GM18511 (cell line): ENCODE results near the gene RETSAT.
"Not testable (repeated sequence)": the region's sequence is repeated elsewhere in the genome, so short reads cannot be mapped to it uniquely, and the experiment has no call there.

Source experiments
- ATAC-seq: cut with Tn5 transposase; IDR thresholded peaks from one replicate; pipeline ENCODE4 v1.9.1; 2021; ENCODE audit warnings: mild to moderate bottlenecking, moderate library complexity; ENCODE audit not compliant: unreplicated experiment

The RETSAT gene

GRCh38 chr2:85334928-85335327 lies 19.4 kb downstream of the RETSAT start:
- ATAC-seq, result no peak

- ATAC-seq, result not testable (repeated sequence)
Measured at GRCh38 chr2:85333877-85334276, 20.5 kb downstream of the RETSAT start.

GRCh38 chr2:85330839-85331636 lies 23.3 kb downstream of the RETSAT start:
- ATAC-seq, result no peak

- ATAC-seq, result not testable (repeated sequence)
Measured at GRCh38 chr2:85329701-85330100, 24.6 kb downstream of the RETSAT start.

GRCh38 chr2:85329181-85329651 lies 25.1 kb downstream of the RETSAT start:
- ATAC-seq, result no peak

GRCh38 chr2:85327822-85328617 lies 26.3 kb downstream of the RETSAT start, which contains the start of gene TGOLN2:
TSS of gene TGOLN2 (minus strand) at chr2:85327989. CDS start at chr2:85327962, 27 bp downstream.
- peak; percentile 90 for ATAC-seq

GRCh38 chr2:85327160-85327821 lies 27.0 kb downstream of the RETSAT start:
- ATAC-seq, result peak; percentile 39

- ATAC-seq, result peak; percentile 38
Measured at GRCh38 chr2:85326406-85327159, 27.7 kb downstream of the RETSAT start.

GRCh38 chr2:85325466-85325811 lies 28.9 kb downstream of the RETSAT start:
- ATAC-seq, result no peak

- no peak for ATAC-seq
Measured at GRCh38 chr2:85324639-85325465, 29.5 kb downstream of the RETSAT start.

GRCh38 chr2:85323988-85324367 lies 30.4 kb downstream of the RETSAT start:
- not testable (repeated sequence) for ATAC-seq

GRCh38 chr2:85323351-85323987 lies 30.9 kb downstream of the RETSAT start:
- ATAC-seq, result no peak

GRCh38 chr2:85319796-85320195 lies 34.5 kb downstream of the RETSAT start:
- no peak for ATAC-seq

- ATAC-seq, result no peak
Measured at GRCh38 chr2:85318222-85319074, 35.9 kb downstream of the RETSAT start.

- ATAC-seq, result not testable (repeated sequence)
Measured at GRCh38 chr2:85315921-85316320, 38.4 kb downstream of the RETSAT start.

GRCh38 chr2:85314884-85315242 lies 39.5 kb downstream of the RETSAT start:
- ATAC-seq, result no peak

- no peak for ATAC-seq
Measured at GRCh38 chr2:85312404-85312803, 41.9 kb downstream of the RETSAT start.

- no peak for ATAC-seq
Measured at GRCh38 chr2:85310330-85310729, 44.0 kb downstream of the RETSAT start.
